Fibroblast of skin of back (primary cell): ENCODE results near the gene F12. TPM values are rescaled to one million over a fixed set of nuclear protein-coding genes. Genes with fewer than 3 reads are reported as not detected.

Source experiments
- DNase-seq: peaks from one replicate; pipeline ENCODE4 v3.0.0-alpha.2; 2013
- polyA plus RNA-seq, 2 experiments: library from polyadenylated mRNA; unstranded; fragments of 120-200 nt; gene quantifications; one replicate each; pipeline ENCODE4 v1.2.1, GENCODE V29; 2013; ENCODE audit not compliant: insufficient read length in 2 of 2

F12 gene
- 3.2 TPM for polyA plus RNA-seq (2013, experiment 1 of 2; ENCODE audit: insufficient read length)
- polyA plus RNA-seq (2013, experiment 2 of 2; ENCODE audit: insufficient read length) = 1.4 TPM

- no peak for DNase-seq
Observed at GRCh38 chr5:177409043-177409801, at the start of gene F12. Gene F12 (minus strand): TSS chr5:177409564. CDS start chr5:177409527, 37 bp downstream.

DNA sequence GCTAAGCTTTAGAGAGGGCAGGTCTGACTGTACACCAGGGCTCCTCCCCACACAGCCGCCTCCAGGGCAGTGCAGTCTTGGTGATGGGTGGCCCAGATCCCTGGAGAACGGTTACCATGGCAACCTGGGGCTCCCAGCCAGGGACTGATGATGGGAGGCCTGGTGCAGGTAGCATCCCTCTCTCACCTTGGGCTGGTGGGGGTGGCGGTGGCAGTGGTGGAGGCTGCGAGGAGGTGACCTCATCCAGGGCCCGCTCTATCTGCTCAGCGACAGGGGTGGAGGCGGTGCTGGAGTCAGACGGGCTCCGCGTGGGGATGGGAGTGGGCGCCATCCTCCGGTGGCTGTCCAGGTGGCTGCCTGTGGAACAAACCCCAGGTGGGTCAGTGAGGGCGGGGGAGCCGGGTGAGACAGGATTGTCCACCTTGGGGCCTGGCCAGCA, 49.6 kb upstream of the F12 start:
- peak; percentile 46 for DNase-seq

DNA sequence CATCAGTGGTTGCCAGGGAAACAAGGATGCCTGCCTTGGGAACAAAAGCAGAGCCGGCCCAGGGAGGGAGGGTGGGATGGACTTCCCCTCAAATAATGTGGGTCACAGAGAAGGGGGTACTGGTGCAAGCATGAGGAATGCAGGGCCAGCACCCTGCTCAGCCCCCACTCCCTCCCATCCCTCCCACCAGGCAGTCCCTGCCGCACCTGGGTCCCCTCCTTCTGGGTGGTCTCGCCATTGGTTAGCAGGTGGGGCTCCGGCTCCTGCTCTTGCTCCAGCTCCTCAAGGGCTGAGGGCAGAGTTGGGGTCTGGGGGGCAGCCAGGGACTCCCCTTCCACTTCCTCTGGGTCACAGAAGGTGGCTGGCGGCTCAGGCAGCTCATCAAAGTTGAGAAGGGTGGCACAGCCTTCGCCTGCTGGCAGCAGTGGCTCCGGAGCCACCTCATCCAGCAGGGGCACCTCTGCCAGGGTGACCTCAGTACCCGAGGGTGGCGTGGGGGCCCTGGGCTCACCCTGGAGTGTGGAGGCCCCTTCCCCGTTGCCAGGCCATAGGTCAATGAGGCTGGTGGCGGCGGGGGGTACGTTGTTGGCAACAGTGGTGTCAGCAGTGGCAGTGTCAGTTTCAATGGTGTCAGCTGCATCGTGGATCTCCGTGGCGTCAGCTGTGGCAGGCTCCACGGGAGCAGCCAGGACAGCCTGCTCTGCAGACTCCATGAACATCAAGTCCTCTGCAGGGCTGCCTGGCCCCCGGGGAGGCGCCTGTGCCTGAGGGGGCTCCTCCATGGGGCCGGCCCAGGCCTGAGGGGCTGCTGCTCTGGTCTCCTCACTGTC, 48.7 kb upstream of the F12 start:
- no peak for DNase-seq

- peak; percentile 97 for DNase-seq
Observed at GRCh38 chr5:177456976-177457851, 47.9 kb upstream of the F12 start.

DNA sequence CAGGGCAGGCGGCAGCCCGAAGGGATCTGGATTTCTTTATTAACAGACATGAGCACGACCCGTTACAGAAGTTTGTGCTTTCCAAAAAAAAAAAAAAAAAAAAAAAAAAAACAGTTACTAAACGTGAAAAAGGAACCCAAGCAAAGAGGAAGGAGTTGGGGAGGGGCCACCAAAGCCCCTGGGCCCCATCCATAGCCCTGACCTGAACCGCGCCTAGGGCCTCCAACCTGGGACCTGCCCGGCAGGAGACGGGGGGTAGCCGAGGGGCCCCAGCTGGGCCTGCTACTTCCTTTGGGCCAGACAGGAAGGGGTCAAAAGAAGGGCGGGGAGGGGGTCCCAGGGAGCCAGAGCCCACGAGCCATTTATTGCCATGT, 47.2 kb upstream of the F12 start:
- no peak for DNase-seq

GRCh38 chr5:177455661-177456590, 46.6 kb upstream of the F12 start:
- DNase-seq = peak; percentile 80

- peak; percentile 67 for DNase-seq
Observed at GRCh38 chr5:177455036-177455660, 45.8 kb upstream of the F12 start.

GRCh38 chr5:177454397-177455035, 45.2 kb upstream of the F12 start:
- DNase-seq = peak; percentile 85

- DNase-seq = no peak
Observed at GRCh38 chr5:177453852-177454396, 44.6 kb upstream of the F12 start.

DNA sequence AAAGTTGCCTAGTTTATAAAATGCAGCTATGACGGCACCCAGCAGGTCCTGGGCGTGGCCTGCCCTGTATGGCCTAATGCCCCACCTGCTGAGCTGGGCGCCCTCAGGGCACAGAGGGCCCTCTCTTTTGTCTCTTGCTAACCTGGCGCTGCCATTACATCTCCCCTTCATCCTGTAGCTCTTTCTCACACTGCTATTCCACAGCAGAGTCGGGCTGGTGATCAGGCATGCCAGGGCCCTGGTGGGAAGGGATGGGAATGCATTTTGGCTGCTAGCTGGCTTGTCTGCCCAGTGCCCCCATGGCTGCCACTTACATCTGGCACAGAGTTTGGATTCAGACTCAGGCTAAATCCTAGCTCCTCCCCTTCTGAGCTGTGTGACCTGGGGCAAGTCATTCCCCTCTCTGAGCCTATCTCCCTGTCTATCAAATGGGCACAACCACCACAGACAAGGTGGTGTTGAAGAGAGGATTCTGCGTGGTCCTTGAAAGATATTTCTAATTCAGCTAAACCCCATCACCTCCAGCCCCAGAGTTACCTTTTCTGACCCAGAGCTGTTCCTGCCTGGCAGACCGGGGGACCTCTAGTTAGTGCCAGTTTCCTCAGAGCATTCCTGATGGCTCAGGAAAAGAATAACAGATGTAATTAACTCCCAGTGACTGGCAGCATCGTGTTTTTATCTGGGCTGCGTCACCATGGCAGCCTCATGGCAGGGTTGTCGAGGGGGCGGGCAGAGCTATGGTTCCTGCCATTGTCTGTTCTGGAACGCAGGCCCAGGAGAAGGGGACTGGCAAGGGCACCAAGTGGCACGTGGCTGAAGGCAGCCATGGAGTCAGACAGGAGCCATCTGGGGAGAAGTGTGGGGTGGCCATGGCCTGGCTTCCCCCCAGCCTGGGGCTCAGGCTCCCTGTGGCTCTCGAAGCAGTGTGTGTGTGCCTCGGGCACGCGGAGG, 43.6 kb upstream of the F12 start:
- no peak for DNase-seq

DNA sequence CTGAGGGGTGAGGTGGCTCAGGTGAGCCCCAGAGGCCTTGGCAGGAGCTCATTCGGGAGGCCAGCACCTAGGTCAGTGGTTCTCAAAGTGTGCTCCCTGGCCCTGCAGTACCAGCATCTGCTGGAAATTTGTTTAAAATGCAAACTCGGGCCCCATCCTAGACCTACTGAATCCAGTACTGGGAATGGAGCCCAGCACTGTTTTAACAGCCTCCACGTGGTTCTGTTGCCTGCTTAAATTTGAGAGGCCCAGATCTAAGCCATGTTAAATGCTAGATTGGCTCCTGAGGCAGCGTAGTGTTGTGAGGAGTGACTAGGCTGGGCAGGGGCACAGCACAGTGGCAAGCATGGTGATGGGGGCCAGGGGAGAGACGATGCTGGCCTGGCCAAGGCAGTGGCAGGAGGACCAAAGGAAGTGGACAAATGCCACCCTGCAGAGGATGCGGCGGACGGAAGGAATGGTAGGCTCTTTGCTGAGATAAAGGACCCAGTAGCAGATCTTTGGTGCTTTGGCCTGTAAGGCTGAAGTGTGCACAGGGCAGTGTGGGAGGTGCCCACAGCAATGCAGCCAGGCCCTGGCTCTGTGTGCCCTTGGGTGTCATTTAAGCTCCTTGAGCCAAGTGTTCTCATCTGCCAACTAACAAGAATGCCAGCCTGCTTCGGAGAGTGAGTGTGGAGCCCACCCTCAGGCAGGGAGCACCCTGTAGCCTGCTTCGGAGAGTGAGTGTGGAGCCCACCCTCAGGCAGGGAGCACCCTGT, 41.5 kb upstream of the F12 start:
- DNase-seq = no peak

DNA sequence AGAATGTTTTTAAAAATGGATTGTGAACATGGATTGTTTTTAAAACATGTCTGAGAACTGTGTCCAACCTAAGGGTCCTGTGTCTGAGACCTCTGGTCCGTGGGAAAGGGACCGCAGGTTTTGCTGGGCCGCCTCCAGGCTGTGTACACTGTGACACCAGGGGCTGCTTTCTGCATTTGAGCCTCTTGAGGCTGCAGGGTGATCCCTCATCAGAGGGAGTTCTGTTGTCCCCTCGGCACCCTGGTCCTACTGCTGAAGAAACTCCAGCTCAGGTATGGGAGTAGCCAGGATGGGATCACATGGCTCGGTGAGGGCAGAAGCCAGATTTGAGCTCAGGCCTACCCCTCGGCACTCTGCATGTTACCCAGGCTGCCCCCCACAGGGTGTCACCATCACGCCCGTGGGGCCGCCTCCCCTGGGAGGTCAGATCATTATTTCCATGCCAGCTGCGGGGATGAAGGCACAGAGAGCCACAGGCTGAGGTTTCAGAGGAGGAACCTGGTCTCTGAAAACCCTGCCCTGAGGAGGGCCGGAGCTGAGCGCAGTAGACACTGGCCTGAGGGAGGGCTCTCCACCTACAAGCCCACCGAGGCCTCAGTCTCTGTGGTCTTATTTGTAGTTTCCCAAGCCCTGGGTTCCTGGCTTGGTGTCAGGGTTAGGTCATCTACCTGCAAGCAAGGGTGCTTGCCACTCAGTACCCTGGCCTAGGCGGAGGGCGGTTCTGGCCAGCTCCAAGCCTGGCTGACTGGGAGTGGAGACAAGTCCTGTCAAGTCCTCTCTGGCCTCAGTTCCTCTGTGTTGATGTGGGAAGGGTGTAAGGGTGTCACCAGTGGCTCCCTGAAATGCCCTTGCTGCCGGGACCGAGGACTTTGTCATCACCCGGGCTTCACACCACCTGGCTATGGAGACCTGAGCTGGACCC, 40.0 kb upstream of the F12 start:
- no peak for DNase-seq

DNA sequence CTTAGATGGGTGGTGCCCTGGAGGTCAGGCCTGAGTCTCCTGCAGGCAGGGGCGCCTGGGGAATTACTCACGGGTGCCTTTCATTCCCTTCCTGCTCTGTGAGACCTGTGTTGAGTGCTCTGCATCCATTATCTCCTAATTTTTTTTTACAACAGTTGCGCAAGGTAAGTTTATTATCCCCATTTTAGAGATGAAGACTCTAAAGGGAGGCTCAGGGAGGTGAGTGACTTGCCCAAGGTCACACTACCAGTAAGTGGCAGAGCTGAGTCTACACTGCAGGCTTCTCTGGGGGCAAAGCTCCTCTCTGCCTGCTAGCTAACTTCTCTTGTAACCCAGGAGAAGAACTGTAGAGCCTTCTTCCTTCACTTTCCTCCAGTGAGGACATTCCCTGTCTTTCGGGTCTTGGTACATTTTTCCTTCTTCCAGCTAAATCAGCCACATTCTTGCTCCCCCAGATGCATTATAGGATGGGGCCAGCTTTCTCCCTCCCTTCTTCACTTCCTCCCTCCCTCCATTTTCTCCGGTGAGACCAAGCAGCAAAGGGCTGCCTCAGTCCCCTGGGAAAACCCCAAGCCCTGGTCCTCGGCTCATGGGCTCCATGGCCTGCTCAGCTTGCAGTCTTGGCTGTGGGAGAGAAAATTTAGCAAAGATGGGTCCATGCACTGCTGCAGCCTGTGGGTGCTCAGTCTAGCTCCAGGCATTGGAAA, 39.0 kb upstream of the F12 start:
- no peak for DNase-seq

DNA sequence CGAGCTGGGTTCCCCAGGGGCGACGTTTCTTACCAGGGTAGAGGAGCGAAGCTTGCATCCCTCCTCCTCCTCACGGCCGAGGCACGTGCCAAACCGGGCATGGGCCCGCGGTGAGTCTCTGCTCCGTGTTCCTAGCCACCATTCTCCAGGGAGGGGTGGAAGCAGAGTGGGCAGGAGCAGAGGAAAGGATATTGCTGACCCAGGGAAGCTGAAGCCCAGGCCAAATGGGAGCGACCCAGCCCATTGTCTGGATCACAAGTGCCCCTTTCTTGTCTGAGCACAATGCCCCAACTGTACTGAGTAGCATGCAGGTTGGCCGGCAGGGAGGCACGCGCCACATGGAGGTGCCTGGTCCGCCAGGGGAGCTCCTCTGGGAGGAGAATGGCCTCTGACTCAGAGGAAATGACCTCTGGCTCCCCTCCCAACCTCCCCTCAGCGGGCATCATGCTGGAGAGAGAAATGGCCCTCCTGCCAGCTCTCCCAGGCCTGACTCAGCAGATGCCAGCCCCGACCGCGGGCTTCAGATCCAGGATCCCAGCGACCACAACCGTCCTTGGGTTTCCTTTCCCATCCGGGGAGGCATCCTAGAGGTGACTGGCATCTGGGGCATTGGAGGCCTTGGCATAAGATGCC, 38.4 kb upstream of the F12 start:
- peak; percentile 81 for DNase-seq

DNA sequence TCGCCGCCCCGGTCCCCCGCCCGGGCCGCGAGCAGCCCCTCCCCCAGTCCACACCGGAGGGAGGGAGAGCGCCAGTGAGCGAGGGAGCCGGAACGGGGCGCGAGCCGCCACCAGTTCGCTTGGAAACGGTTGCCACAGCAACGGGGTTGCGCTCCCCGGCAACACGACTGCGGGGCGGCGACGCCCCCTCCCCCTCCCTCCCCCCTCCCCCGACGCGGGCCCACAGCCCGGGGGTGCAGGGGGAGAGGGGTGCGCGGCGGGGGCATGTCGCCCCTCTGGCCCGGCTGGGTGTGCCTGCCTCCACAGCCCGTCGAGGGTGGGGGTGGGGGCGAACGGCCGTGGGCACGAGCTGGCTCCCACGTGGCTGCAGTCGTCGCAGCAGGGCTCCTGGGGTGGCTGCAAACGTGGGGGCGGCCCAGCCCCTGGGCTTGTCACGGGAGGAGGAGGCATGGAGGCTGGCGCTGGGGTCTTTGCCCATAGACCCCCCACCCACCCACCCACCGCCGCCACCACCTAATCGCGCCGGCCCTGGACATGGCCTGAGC, 37.8 kb upstream of the F12 start:
- DNase-seq = peak; percentile 46
